HCT116 (cell line): Measurements from ENCODE around the gene DLG2. TPM values are rescaled to one million over a fixed set of nuclear protein-coding genes. Genes with fewer than 3 reads are reported as not detected.

ENCODE experiments used
- ATAC-seq: fragments of 200-7000 bp; cut with Tn5 transposase; 2 replicates; pipeline ENCODE4 v1.9.1; 2020; ENCODE audit warnings: mild to moderate bottlenecking, moderate library complexity
- BruUV-seq: library from RNA; stranded (reverse); fragments of 400-500 nt; replicated peaks from 2 replicates; lab custom pipeline; 2021; lab: Mats Ljungman, UMichigan
- CTCF ChIA-PET: fragments of 300-600 bp; sonication (Branson Sonifier 250); formaldehyde crosslinking; loops from one replicate; lab custom pipeline; 2021; ENCODE audit warnings: antibody characterized with exemption; lab: Charles Lee
- POLR2A ChIA-PET: fragments of 300-600, 350-600 bp; sonication (Branson Sonifier 250); formaldehyde crosslinking; loops from one replicate; lab custom pipeline; 2021; ENCODE audit warnings: antibody characterized with exemption; lab: Charles Lee
- RAD21 ChIA-PET, 2 experiments: fragments of 300-600 bp; sonication (Branson Sonifier 250); formaldehyde crosslinking; loops; one replicate each; lab custom pipeline; 2023; ENCODE audit warnings: low total read pairs in 2 of 2; ENCODE audit not compliant: uncharacterized antibody in 2 of 2, unreplicated experiment in 2 of 2, low non-redundant PET in 1 of 2; lab: Charles Lee
- DNase-seq: peaks from one replicate; pipeline ENCODE4 v3.0.0-alpha.2; 2010; ENCODE audit warnings: low read depth, low spot score
- H2AFZ ChIP-seq: fragments of 200-600 bp; shearing (Covaris generic), sonication (generic); 2 replicates; pipeline ENCODE4 v1.6.1; 2017; ENCODE audit warnings: low read depth, mixed run types, mixed read lengths, antibody characterized with exemption, low read length; ENCODE audit not compliant: poor library complexity, severe bottlenecking
- H3K27ac ChIP-seq: 2 replicates; pipeline ENCODE4 v1.5.1; 2012; ENCODE audit warnings: low read depth, low read length
- H3K27me3 ChIP-seq: fragments of 200-600 bp; sonication (generic); 2 replicates; pipeline ENCODE4 v1.6.1; 2016; ENCODE audit warnings: mixed run types, low read length, mixed read lengths; ENCODE audit not compliant: insufficient read depth
- H3K36me3 ChIP-seq, 2 experiments: fragments of 200-500 bp in 1 of 2; fragments of 200-600 bp in 1 of 2; sonication (Bioruptor generic) in 1 of 2; sonication (generic) in 1 of 2; 2 replicates each; pipeline versions ENCODE4 v1.5.1 to v1.6.1; 2014 to 2016; ENCODE audit warnings: low read length in 2 of 2, inconsistent platforms in 1 of 2, mixed read lengths in 1 of 2, mixed run types in 1 of 2; ENCODE audit not compliant: insufficient read depth in 2 of 2, control insufficient read depth in 1 of 2
- H3K4me1 ChIP-seq, 2 experiments: fragments of 200-600 bp in 1 of 2; sonication (generic) in 1 of 2; 2 replicates each; pipeline versions ENCODE4 v1.5.1 to v1.6.1; 2012 to 2017; ENCODE audit warnings: low read length in 2 of 2, inconsistent platforms in 1 of 2, mild to moderate bottlenecking in 1 of 2, mixed read lengths in 1 of 2, mixed run types in 1 of 2, moderate library complexity in 1 of 2; ENCODE audit not compliant: insufficient read depth in 2 of 2, control insufficient read depth in 1 of 2
- H3K4me2 ChIP-seq: fragments of 200-600 bp; sonication (generic); 2 replicates; pipeline ENCODE4 v1.6.1; 2017; ENCODE audit warnings: mixed run types, low read length, mixed read lengths
- H3K4me3 ChIP-seq, 2 experiments: fragments of 200-600 bp in 1 of 2; sonication (generic) in 1 of 2; replicated peaks in 1 of 2; 2 replicates each; pipeline ENCODE4 v1.5.1; 2011 to 2016; ENCODE audit warnings: low read length in 2 of 2, control low read depth in 1 of 2, low read depth in 1 of 2, mild to moderate bottlenecking in 1 of 2, mixed read lengths in 1 of 2, mixed run types in 1 of 2
- H3K79me2 ChIP-seq: fragments of 200-600 bp; sonication (generic); 2 replicates; pipeline ENCODE4 v1.6.1; 2017; ENCODE audit warnings: mild to moderate bottlenecking, mixed run types, low read length, moderate library complexity, mixed read lengths; ENCODE audit not compliant: insufficient read depth
- H3K9ac ChIP-seq: fragments of 200-600 bp; sonication (generic); 2 replicates; pipeline ENCODE4 v1.6.1; 2016; ENCODE audit warnings: low read length, mixed read lengths
- H3K9me2 ChIP-seq: fragments of 200-600 bp; sonication (generic), shearing (Covaris generic); 2 replicates; pipeline ENCODE4 v1.6.1; 2017; ENCODE audit warnings: mixed run types, mild to moderate bottlenecking, moderate library complexity; ENCODE audit not compliant: insufficient read depth
- H3K9me3 ChIP-seq, 2 experiments: fragments of 200-500 bp in 1 of 2; fragments of 200-600 bp in 1 of 2; sonication (Bioruptor generic) in 1 of 2; sonication (generic) in 1 of 2; 2 replicates each; pipeline ENCODE4 v1.6.1; 2014 to 2017; ENCODE audit warnings: low read length in 2 of 2, mixed read lengths in 2 of 2, inconsistent platforms in 1 of 2, low read depth in 1 of 2, mild to moderate bottlenecking in 1 of 2, mixed run types in 1 of 2, moderate library complexity in 1 of 2; ENCODE audit not compliant: control insufficient read depth in 1 of 2, insufficient read depth in 1 of 2
- H4K20me1 ChIP-seq: fragments of 200-600 bp; sonication (generic), shearing (Covaris generic); 2 replicates; pipeline ENCODE4 v1.6.1; 2017; ENCODE audit warnings: mixed run types, mild to moderate bottlenecking, moderate library complexity; ENCODE audit not compliant: insufficient read depth
- ATF3 ChIP-seq: IDR thresholded peaks from 2 replicates; pipeline ENCODE4 v1.6.1; 2012
- CEBPB ChIP-seq: IDR thresholded peaks from 2 replicates; pipeline ENCODE4 v1.6.1; 2012; ENCODE audit warnings: low read depth
- EZH2 ChIP-seq: fragments of 200-600 bp; sonication (generic); IDR thresholded peaks from 2 replicates; pipeline ENCODE4 v1.6.1; 2017; ENCODE audit warnings: antibody characterized with exemption, mixed run types
- MAX ChIP-seq: IDR thresholded peaks from 2 replicates; pipeline ENCODE4 v1.6.1; 2012
- POLR2A ChIP-seq: IDR thresholded peaks from 2 replicates; pipeline ENCODE4 v1.7.0; 2011; ENCODE audit warnings: borderline replicate concordance; ENCODE audit not compliant: insufficient read depth, insufficient read length; ENCODE audit errors: extremely low read depth
- POLR2AphosphoS5 ChIP-seq: IDR thresholded peaks from 2 replicates; pipeline ENCODE4 v1.6.1; 2011; ENCODE audit warnings: mild to moderate bottlenecking, low read depth, low read length, moderate library complexity
- RAD21 ChIP-seq: IDR thresholded peaks from 2 replicates; pipeline ENCODE4 v1.6.1; 2012; ENCODE audit warnings: low read depth, mild to moderate bottlenecking
- REST ChIP-seq: IDR thresholded peaks from 2 replicates; pipeline ENCODE4 v1.6.1; 2012; ENCODE audit warnings: low read depth
- SIN3A ChIP-seq: IDR thresholded peaks from 2 replicates; pipeline ENCODE4 v1.6.1; 2012; ENCODE audit warnings: low read depth
- SP1 ChIP-seq: IDR thresholded peaks from 2 replicates; pipeline ENCODE4 v1.6.1; 2012; ENCODE audit warnings: low read depth
- SRF ChIP-seq: IDR thresholded peaks from 2 replicates; pipeline ENCODE4 v1.6.1; 2012; ENCODE audit warnings: low read depth
- TCF7L2 ChIP-seq: IDR thresholded peaks from 2 replicates; pipeline ENCODE4 v1.7.0; 2011; ENCODE audit warnings: borderline replicate concordance, inconsistent platforms; ENCODE audit not compliant: insufficient read depth, insufficient read length; ENCODE audit errors: extremely low read depth
- ZFX ChIP-seq: fragments of 450-650 bp; IDR thresholded peaks from 2 replicates; pipeline ENCODE4 v1.6.1; 2017
- intact Hi-C: fragments of 100-400 bp; cut with micrococcal nuclease; formaldehyde crosslinking; loops from 2 replicates; pipeline ENCODE4 v1.10.0; 2022
- total RNA-seq: library from RNA; stranded (reverse); gene quantifications from one replicate; pipeline ENCODE4 v1.2.1, GENCODE V29; 2021; ENCODE audit not compliant: unreplicated experiment

Gene DLG2
- total RNA-seq, 1 experiment from 2014 or later = 2.4 TPM

- Histone ChIP-seq H3K4me2 (no peak overlapping the region), H3K9me2 (no peaks in the 10 kb centered on the region), H3K27ac (no peak overlapping the region), H2AFZ (no peak overlapping the region), H3K27me3 (no peaks in the 10 kb centered on the region), H3K9me3 (no peaks in the 10 kb centered on the region), H4K20me1 (no peaks in the 10 kb centered on the region), H3K9ac (no peak overlapping the region)
- ChIA-PET POLR2A (no interaction called here), CTCF (no interaction called here)
- no TSS peak for BruUV-seq
- intact Hi-C loops = no loop called here
- DNase-seq (no peak), ATAC-seq (no peak)
- TF ChIP-seq ZFX (no peak), SRF (no peak), EZH2 (no peak), POLR2AphosphoS5 (no peak), RAD21 (no peak), MAX (no peak), ATF3 (no peak), POLR2A (no peak), SIN3A (no peak), REST (no peak), TCF7L2 (no peak), CEBPB (no peak), SP1 (no peak)
- TF ChIP-seq, all 23 proteins: peak for 0
- no peaks in the 10 kb centered on the region for H3K4me1 ChIP-seq
- RAD21 ChIA-PET = no interaction called here
- no peak overlapping the region for H3K4me3 ChIP-seq
- no peaks in the 10 kb centered on the region for H3K79me2 ChIP-seq
- H3K36me3 ChIP-seq = no peaks in the 10 kb centered on the region
Measured at GRCh38 chr11:84594602-84595001, 1032.5 kb downstream of the DLG2 start.
